ENCODE data around the gene ASAP2.

ASAP2 gene

DNA sequence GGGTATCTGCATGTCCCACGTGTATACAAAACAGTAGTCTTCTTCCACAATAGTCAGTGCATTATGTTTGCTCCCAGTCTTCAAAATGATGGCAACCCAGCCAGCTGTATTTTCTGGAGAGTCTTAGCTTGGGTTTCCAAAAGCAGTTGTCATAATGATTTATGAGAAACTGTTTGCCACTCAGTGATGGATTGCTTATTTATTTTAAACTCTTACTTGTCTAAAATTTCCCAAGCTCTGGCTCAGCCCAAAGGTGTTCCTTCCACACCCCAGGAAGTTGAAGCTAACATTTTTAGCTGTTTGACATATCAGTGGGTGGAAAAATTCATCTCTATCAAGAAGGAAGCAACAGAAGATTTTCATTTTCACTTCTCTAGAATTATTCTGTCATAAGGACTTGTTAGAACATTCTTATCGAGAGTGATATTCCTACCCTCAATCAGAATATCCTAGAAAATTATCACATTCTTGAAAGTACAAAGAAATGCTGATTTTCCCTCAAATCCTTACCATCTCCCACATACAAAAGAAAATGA is 78.8 kb downstream of the ASAP2 start:
- Histone ChIP-seq H3K36me3 (ENCODE audit: control insufficient read depth, insufficient read depth, low read length) (peaks cover 57% of the 10 kb centered on the region), H3K4me1 (ENCODE audit: control insufficient read depth, insufficient read depth, low read length, poor library complexity, severe bottlenecking) (peaks cover 39% of the 10 kb centered on the region), H3K4me3 (ENCODE audit: extremely low read depth, insufficient read depth, low read length, poor library complexity, severe bottlenecking) (no peak overlapping the region), H3K9me3 (ENCODE audit: control insufficient read depth, low read length) (no peaks in the 10 kb centered on the region), H3K27ac (ENCODE audit: low read depth, low read length, severe bottlenecking) (no peak overlapping the region)
- 90% methylated on average over 2 of the region's 2 CpGs; no CpG with 5 or more reads in 1 of the 2 experiments for WGBS, 2 experiments (ENCODE audit: insufficient coverage in 2 of 2)

DNA sequence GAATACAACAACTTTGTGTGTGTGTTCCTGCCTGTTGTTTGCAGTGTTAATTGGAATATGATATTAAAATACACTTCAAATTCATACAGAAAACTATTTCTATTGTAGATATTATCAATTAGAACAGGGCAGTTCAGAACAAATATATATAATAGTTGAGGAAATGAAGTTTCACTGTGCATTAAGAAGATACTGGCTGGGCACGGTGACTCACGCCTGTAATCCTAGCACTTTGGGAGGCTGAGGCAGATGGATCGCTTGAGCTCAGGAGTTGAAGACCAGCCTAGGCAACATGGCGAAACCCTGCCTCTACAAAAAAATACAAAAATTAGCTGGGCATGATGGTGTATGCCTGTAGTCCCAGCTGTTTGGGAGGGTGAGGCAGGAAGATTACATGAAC is 79.3 kb downstream of the ASAP2 start:
- Histone ChIP-seq H3K4me3 (ENCODE audit: extremely low read depth, insufficient read depth, low read length, poor library complexity, severe bottlenecking) (no peak overlapping the region), H3K9me3 (ENCODE audit: control insufficient read depth, low read length) (no peaks in the 10 kb centered on the region), H3K4me1 (ENCODE audit: control insufficient read depth, insufficient read depth, low read length, poor library complexity, severe bottlenecking) (peaks cover 37% of the 10 kb centered on the region), H3K36me3 (ENCODE audit: control insufficient read depth, insufficient read depth, low read length) (peaks cover 53% of the 10 kb centered on the region), H3K27ac (ENCODE audit: low read depth, low read length, severe bottlenecking) (no peak overlapping the region)
- 92 to 94% methylated on average over 2 to 3 of the region's 4 CpGs for WGBS, 2 experiments (ENCODE audit: insufficient coverage in 2 of 2)

DNA sequence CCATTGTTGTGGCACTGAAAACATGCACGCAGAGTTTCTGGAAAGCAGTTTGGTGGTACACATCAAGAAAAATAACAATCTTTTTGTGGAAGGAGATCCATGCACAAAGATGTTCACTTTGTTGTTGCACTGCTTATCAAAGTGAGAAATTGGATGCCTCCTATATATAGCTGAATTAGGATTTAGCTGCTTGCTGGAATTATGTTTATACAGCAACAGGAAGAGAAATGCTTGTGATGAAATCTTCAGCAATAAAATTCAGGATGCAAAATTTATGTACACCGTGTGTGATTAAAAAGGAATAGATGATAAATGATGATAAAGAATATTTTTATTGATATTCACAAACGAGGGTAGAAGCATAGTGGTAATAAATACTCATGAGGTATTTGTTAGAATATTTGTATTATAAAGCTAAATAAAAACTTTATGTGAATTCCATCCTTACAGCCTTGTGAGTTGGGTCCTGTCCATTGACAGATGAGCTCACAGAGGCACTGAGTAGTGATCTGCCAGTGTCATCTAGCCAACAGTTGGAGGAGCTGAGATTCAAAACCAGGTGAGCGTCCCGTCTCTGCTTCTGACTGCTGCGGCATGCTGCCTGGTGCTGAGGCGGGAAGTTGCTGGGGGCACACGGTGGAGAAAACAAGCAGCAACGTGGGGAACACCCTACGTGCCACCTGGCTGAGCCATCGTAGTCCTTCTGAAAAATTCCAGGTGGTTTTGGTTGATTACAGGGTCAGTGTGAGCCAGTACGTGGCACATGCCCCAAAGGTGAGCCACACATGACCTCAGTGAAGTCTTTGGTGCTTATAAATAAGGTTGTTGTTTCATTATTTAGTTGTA is 80.2 kb downstream of the ASAP2 start:
- Histone ChIP-seq H3K4me1 (ENCODE audit: control insufficient read depth, insufficient read depth, low read length, poor library complexity, severe bottlenecking) (peaks cover 37% of the 10 kb centered on the region), H3K36me3 (ENCODE audit: control insufficient read depth, insufficient read depth, low read length) (peaks cover 52% of the 10 kb centered on the region), H3K4me3 (ENCODE audit: extremely low read depth, insufficient read depth, low read length, poor library complexity, severe bottlenecking) (no peak overlapping the region), H3K27ac (ENCODE audit: low read depth, low read length, severe bottlenecking) (peak overlapping the region; percentile 90), H3K9me3 (ENCODE audit: control insufficient read depth, low read length) (no peaks in the 10 kb centered on the region)
- 95% methylated on average over 10 of the region's 12 CpGs for WGBS, 2 experiments (ENCODE audit: insufficient coverage in 2 of 2)

DNA sequence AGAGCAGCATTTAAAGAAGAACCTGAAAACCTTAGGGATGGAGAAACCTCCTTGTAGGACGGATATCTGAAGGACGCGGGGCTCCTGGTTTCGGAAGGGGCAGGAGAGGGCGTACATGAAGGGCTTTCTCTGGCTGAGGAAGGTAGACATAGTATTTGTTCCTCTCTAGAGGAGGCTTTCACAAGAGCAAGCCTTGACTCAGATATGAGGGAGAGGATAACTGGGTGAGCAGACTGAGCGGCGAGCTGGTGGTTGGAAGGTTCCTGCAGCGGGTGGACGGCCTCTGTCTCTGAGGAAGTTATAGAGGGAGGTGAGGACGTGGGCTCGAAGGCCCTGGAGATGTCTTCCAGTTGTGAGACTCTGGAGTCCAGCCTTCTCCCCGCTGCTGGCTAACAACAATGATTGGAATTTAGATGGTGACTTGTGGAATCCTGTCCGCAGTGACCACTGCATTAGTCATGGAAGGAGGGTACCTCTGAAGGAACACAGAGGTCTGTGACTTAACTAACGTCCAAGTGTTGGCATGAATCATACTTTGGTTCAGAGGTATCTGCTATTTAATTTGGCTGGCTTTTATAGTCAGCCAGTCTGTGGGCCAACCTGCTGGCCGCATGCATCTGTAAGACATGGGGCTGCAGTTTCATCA is 80.9 kb downstream of the ASAP2 start:
- WGBS, 2 experiments (ENCODE audit: insufficient coverage in 2 of 2) = 82 to 87% methylated on average over 12 to 15 of the region's 15 CpGs
- no peaks in the 10 kb centered on the region for H3K9me3 ChIP-seq (ENCODE audit: control insufficient read depth, low read length)
- no peak overlapping the region for H3K4me3 ChIP-seq (ENCODE audit: extremely low read depth, insufficient read depth, low read length, poor library complexity, severe bottlenecking)
- peak overlapping the region; percentile 90 for H3K27ac ChIP-seq (ENCODE audit: low read depth, low read length, severe bottlenecking)
- H3K36me3 ChIP-seq (ENCODE audit: control insufficient read depth, insufficient read depth, low read length) = peaks cover 47% of the 10 kb centered on the region
- H3K4me1 ChIP-seq (ENCODE audit: control insufficient read depth, insufficient read depth, low read length, poor library complexity, severe bottlenecking) = peaks cover 37% of the 10 kb centered on the region

DNA sequence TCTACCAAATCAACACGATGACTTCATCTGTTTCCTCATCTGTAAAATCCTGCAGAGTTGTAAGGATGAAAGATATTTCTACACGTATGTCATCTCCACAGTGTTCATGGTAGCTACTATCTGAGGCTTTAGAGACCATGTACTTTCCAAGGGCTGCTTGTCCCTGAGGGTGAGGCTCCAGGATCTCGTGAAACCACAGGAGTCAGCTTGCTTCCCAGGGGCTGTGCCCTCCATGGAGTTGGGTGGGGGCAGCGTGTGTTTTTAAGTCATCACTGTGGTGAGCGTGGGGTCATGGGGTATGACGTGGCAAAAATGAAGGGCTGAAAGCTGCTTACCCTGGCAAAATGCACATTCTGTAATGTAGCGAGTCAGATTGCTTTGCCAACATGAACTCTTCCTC is 81.6 kb downstream of the ASAP2 start:
- no peaks in the 10 kb centered on the region for H3K9me3 ChIP-seq (ENCODE audit: control insufficient read depth, low read length)
- 92 to 93% methylated on average over 4 to 6 of the region's 7 CpGs for WGBS, 2 experiments (ENCODE audit: insufficient coverage in 2 of 2)
- H3K27ac ChIP-seq (ENCODE audit: low read depth, low read length, severe bottlenecking) = peak overlapping the region; percentile 12
- peaks cover 40% of the 10 kb centered on the region for H3K36me3 ChIP-seq (ENCODE audit: control insufficient read depth, insufficient read depth, low read length)
- H3K4me3 ChIP-seq (ENCODE audit: extremely low read depth, insufficient read depth, low read length, poor library complexity, severe bottlenecking) = no peak overlapping the region
- H3K4me1 ChIP-seq (ENCODE audit: control insufficient read depth, insufficient read depth, low read length, poor library complexity, severe bottlenecking) = peaks cover 37% of the 10 kb centered on the region

DNA sequence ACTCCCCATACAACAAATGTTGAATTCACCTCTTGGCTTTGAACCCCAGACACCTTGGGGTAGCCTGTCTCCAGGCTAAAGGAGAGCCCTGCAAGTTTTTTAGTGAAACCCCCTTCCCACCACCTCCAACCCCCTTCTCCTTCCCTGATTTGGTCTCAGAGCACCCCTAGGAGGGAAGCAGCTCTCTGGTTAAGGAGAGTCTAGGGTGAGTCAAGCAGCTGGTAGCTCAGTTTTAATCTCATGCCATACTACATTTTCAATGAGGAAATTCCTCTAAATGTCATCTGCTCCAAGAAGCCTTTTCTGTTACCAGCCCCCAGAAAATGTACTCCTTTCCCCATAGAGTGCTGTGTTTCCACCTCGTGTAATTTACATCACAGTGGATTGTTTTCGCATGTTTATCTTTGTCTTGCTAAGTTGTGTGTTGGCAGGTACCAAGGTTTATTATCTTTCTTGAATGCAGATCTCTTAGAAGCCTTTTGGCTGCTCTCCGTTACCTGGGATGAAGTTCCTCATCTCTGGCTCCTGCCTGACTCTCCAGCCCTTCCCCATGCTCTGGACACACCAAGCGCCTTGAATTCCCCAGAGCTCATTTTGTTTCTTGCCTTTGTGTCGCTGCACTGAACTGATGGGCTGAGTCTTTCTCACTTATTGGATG is 82.2 kb downstream of the ASAP2 start:
- WGBS, 2 experiments (ENCODE audit: insufficient coverage in 2 of 2) = 83 to 90% methylated on average over 2 of the region's 5 CpGs

DNA sequence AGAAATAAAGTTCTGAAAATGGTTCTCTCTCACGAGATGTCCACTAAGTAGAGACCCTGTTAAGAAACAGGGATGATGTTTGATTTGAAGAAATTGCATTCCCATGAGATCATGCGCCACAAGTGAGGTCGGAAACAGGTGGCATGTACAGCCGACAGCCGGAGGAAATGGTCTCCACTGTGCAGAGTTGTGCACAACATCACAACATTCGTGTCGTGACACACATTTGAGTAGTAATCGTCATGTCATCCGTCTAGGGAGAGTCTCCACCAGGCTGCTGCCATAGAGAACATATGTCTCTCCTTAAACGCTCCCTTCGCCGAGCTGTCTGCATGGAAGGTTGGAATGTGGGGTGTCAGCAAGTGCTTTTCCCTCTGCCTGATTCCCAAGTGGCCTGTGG is 84.7 kb downstream of the ASAP2 start:
- H3K9me3 ChIP-seq (ENCODE audit: control insufficient read depth, low read length) = no peaks in the 10 kb centered on the region
- no peak overlapping the region for H3K4me3 ChIP-seq (ENCODE audit: extremely low read depth, insufficient read depth, low read length, poor library complexity, severe bottlenecking)
- H3K36me3 ChIP-seq (ENCODE audit: control insufficient read depth, insufficient read depth, low read length) = peaks cover 28% of the 10 kb centered on the region
- no peak overlapping the region for H3K27ac ChIP-seq (ENCODE audit: low read depth, low read length, severe bottlenecking)
- WGBS, 2 experiments (ENCODE audit: insufficient coverage in 2 of 2) = 97% methylated on average over 12 of the region's 12 CpGs
- peaks cover 26% of the 10 kb centered on the region for H3K4me1 ChIP-seq (ENCODE audit: control insufficient read depth, insufficient read depth, low read length, poor library complexity, severe bottlenecking)

More for the DNA sequence above, 82.2 kb downstream of the ASAP2 start:
- Histone ChIP-seq H3K4me3 (ENCODE audit: extremely low read depth, insufficient read depth, low read length, poor library complexity, severe bottlenecking) (no peak overlapping the region), H3K36me3 (ENCODE audit: control insufficient read depth, insufficient read depth, low read length) (peaks cover 34% of the 10 kb centered on the region), H3K9me3 (ENCODE audit: control insufficient read depth, low read length) (no peaks in the 10 kb centered on the region), H3K4me1 (ENCODE audit: control insufficient read depth, insufficient read depth, low read length, poor library complexity, severe bottlenecking) (peaks cover 37% of the 10 kb centered on the region), H3K27ac (ENCODE audit: low read depth, low read length, severe bottlenecking) (no peak overlapping the region)

DNA sequence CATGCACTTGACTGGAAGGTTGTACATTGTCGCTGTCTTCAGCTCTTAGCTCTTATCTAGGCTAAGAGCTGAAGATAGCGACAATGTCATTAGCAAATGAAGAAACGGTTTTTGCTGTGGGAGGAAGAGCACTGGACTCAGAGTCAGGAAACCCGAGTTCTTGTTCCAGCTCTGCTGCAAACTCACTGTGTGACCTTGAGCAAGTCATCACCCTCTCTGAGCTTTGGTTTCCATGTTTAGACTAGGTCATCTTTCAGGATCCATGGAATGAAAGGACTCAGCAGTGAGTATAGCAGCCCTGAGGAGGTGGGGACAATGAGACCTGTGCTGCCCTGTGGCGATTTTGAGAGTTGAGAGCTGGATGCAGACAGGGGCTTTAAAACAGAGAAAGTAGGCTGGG is 85.3 kb downstream of the ASAP2 start:
- Histone ChIP-seq H3K36me3 (ENCODE audit: control insufficient read depth, insufficient read depth, low read length) (peaks cover 28% of the 10 kb centered on the region), H3K27ac (ENCODE audit: low read depth, low read length, severe bottlenecking) (no peak overlapping the region), H3K4me1 (ENCODE audit: control insufficient read depth, insufficient read depth, low read length, poor library complexity, severe bottlenecking) (peaks cover 23% of the 10 kb centered on the region), H3K9me3 (ENCODE audit: control insufficient read depth, low read length) (no peaks in the 10 kb centered on the region), H3K4me3 (ENCODE audit: extremely low read depth, insufficient read depth, low read length, poor library complexity, severe bottlenecking) (no peak overlapping the region)
- 89 to 99% methylated on average over 5 of the region's 5 CpGs for WGBS, 2 experiments (ENCODE audit: insufficient coverage in 2 of 2)

DNA sequence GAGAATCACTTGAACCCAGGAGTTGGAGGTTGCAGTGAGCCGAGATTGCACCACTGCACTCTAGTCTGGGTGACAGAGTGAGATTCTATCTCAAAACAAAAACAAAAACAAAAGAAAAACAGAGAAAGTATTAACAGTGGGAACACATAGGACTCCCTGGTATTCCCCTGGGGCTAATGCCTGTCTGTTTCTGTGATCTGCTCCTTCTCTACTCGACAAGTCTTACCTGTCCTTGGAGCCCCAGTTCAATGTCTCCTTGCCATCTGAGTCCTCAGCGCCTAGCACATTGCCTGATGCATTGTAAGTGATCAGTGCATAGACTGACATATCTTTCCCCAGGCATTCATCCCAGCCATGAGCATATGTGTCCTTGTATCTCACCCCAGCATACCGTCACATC is 85.8 kb downstream of the ASAP2 start:
- Histone ChIP-seq H3K36me3 (ENCODE audit: control insufficient read depth, insufficient read depth, low read length) (peaks cover 28% of the 10 kb centered on the region), H3K4me3 (ENCODE audit: extremely low read depth, insufficient read depth, low read length, poor library complexity, severe bottlenecking) (no peak overlapping the region), H3K27ac (ENCODE audit: low read depth, low read length, severe bottlenecking) (no peak overlapping the region), H3K9me3 (ENCODE audit: control insufficient read depth, low read length) (no peaks in the 10 kb centered on the region), H3K4me1 (ENCODE audit: control insufficient read depth, insufficient read depth, low read length, poor library complexity, severe bottlenecking) (peaks cover 17% of the 10 kb centered on the region)
- WGBS, 2 experiments (ENCODE audit: insufficient coverage in 2 of 2) = 92 to 96% methylated on average over 3 of the region's 4 CpGs

DNA sequence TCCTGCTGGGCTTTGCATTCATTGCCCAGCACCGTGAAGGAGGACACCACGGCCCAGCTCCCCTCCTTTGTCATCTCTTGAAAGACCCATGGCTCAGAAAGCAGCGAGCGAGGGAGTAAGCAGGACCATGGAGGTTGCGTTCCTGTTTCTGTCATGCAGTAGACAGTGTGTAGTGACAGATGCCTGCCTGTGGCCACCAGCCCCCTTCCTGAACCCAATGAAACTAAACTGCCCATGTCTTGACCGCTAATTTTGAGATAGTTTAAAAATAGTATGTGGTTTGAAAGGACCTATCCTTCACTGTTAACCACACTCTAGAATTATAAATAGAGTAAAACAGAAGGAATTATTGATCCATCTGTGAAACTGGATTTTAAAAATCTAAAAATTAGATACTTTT is 88.2 kb downstream of the ASAP2 start:
- no peak overlapping the region for H3K27ac ChIP-seq (ENCODE audit: low read depth, low read length, severe bottlenecking)
- 80 to 88% methylated on average over 1 to 4 of the region's 6 CpGs for WGBS, 2 experiments (ENCODE audit: insufficient coverage in 2 of 2)
- peaks cover 3% of the 10 kb centered on the region for H3K4me1 ChIP-seq (ENCODE audit: control insufficient read depth, insufficient read depth, low read length, poor library complexity, severe bottlenecking)
- peaks cover 34% of the 10 kb centered on the region for H3K36me3 ChIP-seq (ENCODE audit: control insufficient read depth, insufficient read depth, low read length)
- no peak overlapping the region for H3K4me3 ChIP-seq (ENCODE audit: extremely low read depth, insufficient read depth, low read length, poor library complexity, severe bottlenecking)
- H3K9me3 ChIP-seq (ENCODE audit: control insufficient read depth, low read length) = no peaks in the 10 kb centered on the region

Measured in mesodermal cell (in vitro differentiated cells).